Activated T-cell treated with anti-CD3 and anti-CD28 coated beads for 4 hours (primary cell): ENCODE measurements around the gene HIPK2.
"Not testable (repeated sequence)": the region's sequence is repeated elsewhere in the genome, so short reads cannot be mapped to it uniquely, and the experiment has no call there.

Source experiments
- DNase-seq: peaks from one replicate; pipeline ENCODE4 v3.0.0-alpha.2; 2020

The HIPK2 gene

GRCh38 chr7:139692723-139693122 is 85.1 kb downstream of the HIPK2 start:
- DNase-seq, result no peak

GRCh38 chr7:139691253-139691781 is 86.5 kb downstream of the HIPK2 start:
- no peak for DNase-seq

- DNase-seq, result no peak
Measured at GRCh38 chr7:139687980-139688632, 89.7 kb downstream of the HIPK2 start.

- DNase-seq, result no peak
Measured at GRCh38 chr7:139687211-139687954, 90.4 kb downstream of the HIPK2 start.

GRCh38 chr7:139683137-139683921 is 94.5 kb downstream of the HIPK2 start:
- DNase-seq, result no peak

- DNase-seq, result no peak
Measured at GRCh38 chr7:139682136-139683013, 95.4 kb downstream of the HIPK2 start.

GRCh38 chr7:139681812-139682135 is 96.0 kb downstream of the HIPK2 start:
- DNase-seq, result no peak

GRCh38 chr7:139681463-139681755 is 96.4 kb downstream of the HIPK2 start:
- no peak for DNase-seq

- peak; percentile 43 for DNase-seq
Measured at GRCh38 chr7:139680676-139681462, 96.9 kb downstream of the HIPK2 start.

GRCh38 chr7:139679731-139680594 is 97.8 kb downstream of the HIPK2 start:
- no peak for DNase-seq

- DNase-seq, result no peak
Measured at GRCh38 chr7:139676390-139676789, 101.4 kb downstream of the HIPK2 start.

GRCh38 chr7:139675127-139676125 is 102.4 kb downstream of the HIPK2 start:
- no peak for DNase-seq

- DNase-seq, result no peak
Measured at GRCh38 chr7:139674752-139675126, 103.1 kb downstream of the HIPK2 start.

- no peak for DNase-seq
Measured at GRCh38 chr7:139674341-139674740, 103.5 kb downstream of the HIPK2 start.

- no peak for DNase-seq
Measured at GRCh38 chr7:139673762-139674161, 104.0 kb downstream of the HIPK2 start.

- no peak for DNase-seq
Measured at GRCh38 chr7:139673230-139673629, 104.6 kb downstream of the HIPK2 start.

GRCh38 chr7:139671967-139672366 is 105.8 kb downstream of the HIPK2 start:
- no peak for DNase-seq

GRCh38 chr7:139670662-139671061 is 107.1 kb downstream of the HIPK2 start:
- DNase-seq, result not testable (repeated sequence)
